HG03045 (cell line): ENCODE measurements around the gene GRID1.

Source experiments
- ATAC-seq: cut with Tn5 transposase; IDR thresholded peaks from one replicate; pipeline ENCODE4 v1.9.1; 2021; ENCODE audit warnings: mild to moderate bottlenecking, moderate library complexity; ENCODE audit not compliant: unreplicated experiment

The GRID1 gene

GRCh38 chr10:86366033-86366901 lies at the start of gene GRID1:
TSS of gene GRID1 (minus strand) at chr10:86366795.
- no peak for ATAC-seq

- ATAC-seq: no peak
Observed at GRCh38 chr10:86415583-86415982, 49.0 kb upstream of the GRID1 start.

GRCh38 chr10:86415116-86415515 lies 48.5 kb upstream of the GRID1 start:
- ATAC-seq: no peak

- peak; percentile 59 for ATAC-seq
Observed at GRCh38 chr10:86413046-86413728, 46.6 kb upstream of the GRID1 start.

GRCh38 chr10:86411852-86412560 lies 45.4 kb upstream of the GRID1 start:
- peak; percentile 18 for ATAC-seq

- peak; percentile 42 for ATAC-seq
Observed at GRCh38 chr10:86411281-86411841, 44.8 kb upstream of the GRID1 start.

- ATAC-seq: no peak
Observed at GRCh38 chr10:86410542-86411124, 44.0 kb upstream of the GRID1 start.

GRCh38 chr10:86409183-86409582 lies 42.6 kb upstream of the GRID1 start:
- ATAC-seq: no peak

GRCh38 chr10:86403183-86403797 lies 36.7 kb upstream of the GRID1 start:
- no peak for ATAC-seq

- no peak for ATAC-seq
Observed at GRCh38 chr10:86402283-86402941, 35.8 kb upstream of the GRID1 start.

- ATAC-seq: no peak
Observed at GRCh38 chr10:86401588-86402282, 35.1 kb upstream of the GRID1 start.

- ATAC-seq: peak; percentile 43
Observed at GRCh38 chr10:86400705-86401587, 34.4 kb upstream of the GRID1 start.

- ATAC-seq: peak; percentile 88
Observed at GRCh38 chr10:86399879-86400704, 33.5 kb upstream of the GRID1 start.

- no peak for ATAC-seq
Observed at GRCh38 chr10:86399514-86399878, 32.9 kb upstream of the GRID1 start.

GRCh38 chr10:86397120-86397519 lies 30.5 kb upstream of the GRID1 start:
- ATAC-seq: no peak

- no peak for ATAC-seq
Observed at GRCh38 chr10:86393862-86394455, 27.4 kb upstream of the GRID1 start.

- ATAC-seq: no peak
Observed at GRCh38 chr10:86393362-86393761, 26.8 kb upstream of the GRID1 start.
